HG03045 (cell line): Measurements from ENCODE around the gene ESYT2.

Source experiments
- ATAC-seq: cut with Tn5 transposase; IDR thresholded peaks from one replicate; pipeline ENCODE4 v1.9.1; 2021; ENCODE audit warnings: mild to moderate bottlenecking, moderate library complexity; ENCODE audit not compliant: unreplicated experiment

ESYT2 gene

GRCh38 chr7:158746957-158747356 is 82.4 kb downstream of the ESYT2 start:
- ATAC-seq = no peak

GRCh38 chr7:158745057-158745715 is 84.1 kb downstream of the ESYT2 start:
- no peak for ATAC-seq

GRCh38 chr7:158744070-158744469 is 85.2 kb downstream of the ESYT2 start:
- ATAC-seq = no peak

DNA sequence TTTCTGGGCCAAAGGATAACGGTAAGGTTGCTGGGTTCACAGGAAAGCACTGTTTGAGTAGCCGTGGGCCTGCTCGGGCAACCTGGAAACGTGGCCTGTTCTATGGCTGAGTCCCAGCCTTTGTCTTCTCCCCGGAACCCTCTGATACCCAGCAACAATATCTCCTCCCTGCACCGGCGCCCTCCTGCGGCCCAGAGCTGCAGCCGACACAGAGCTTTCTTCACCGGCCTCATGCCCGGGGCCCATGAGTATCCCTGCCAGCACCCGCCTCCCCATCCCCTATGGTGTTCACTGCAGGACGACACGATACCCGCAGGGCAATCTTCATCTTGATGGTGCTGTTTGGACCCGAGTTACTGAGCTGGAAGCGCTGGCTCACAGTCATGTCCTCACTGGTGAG is 86.1 kb downstream of the ESYT2 start:
- no peak for ATAC-seq

- no peak for ATAC-seq
These were observed 87.1 kb downstream of the ESYT2 start for GRCh38 chr7:158742065-158742821.

GRCh38 chr7:158741294-158741666 is 88.0 kb downstream of the ESYT2 start:
- ATAC-seq = no peak

GRCh38 chr7:158740657-158741293 is 88.5 kb downstream of the ESYT2 start:
- ATAC-seq = no peak

GRCh38 chr7:158740013-158740656 is 89.2 kb downstream of the ESYT2 start:
- no peak for ATAC-seq

DNA sequence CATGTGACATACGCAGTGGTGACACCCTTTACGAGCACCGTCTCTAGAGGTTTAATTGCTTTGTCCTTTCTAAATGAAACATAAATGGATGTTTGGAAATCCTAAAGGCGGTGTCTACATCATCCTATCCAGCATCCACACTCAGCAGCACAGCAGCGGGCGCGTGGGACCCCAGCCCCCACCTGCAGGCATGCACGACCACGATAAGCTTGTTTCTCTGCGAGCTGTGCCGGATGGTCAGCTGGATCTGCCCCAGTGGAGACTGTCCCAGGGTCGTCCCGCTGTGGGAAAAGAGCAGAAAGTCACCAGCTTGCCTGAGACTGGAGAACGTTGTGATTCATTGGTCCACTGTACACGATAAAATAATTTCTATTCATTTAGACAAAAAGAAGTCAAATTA is 90.5 kb downstream of the ESYT2 start:
- ATAC-seq = no peak

- ATAC-seq = no peak
These were observed 92.1 kb downstream of the ESYT2 start for GRCh38 chr7:158737064-158737695.

DNA sequence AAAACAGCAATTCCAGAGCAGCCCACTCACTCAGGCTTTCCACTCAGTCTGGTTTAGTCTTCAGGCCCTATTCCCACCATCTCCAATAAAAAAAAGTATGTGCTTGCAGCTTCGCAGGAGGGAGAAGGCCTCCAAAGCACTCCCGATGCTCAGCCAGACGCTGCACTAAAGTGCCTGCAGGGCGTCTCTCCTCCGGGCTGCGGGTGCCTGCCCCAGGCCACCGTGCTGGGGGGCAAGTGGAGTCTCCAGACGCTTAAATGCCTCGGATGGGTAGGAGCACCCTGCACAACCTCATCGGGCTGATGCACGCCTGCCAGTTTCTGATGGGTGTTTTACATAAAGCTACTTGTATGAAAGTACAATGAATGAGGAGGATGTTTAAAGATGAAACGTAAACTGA is 93.4 kb downstream of the ESYT2 start:
- no peak for ATAC-seq

GRCh38 chr7:158734861-158735260 is 94.4 kb downstream of the ESYT2 start:
- no peak for ATAC-seq

- no peak for ATAC-seq
These were observed 95.4 kb downstream of the ESYT2 start for GRCh38 chr7:158733775-158734494.

GRCh38 chr7:158733220-158733519 is 96.1 kb downstream of the ESYT2 start:
- ATAC-seq = no peak

DNA sequence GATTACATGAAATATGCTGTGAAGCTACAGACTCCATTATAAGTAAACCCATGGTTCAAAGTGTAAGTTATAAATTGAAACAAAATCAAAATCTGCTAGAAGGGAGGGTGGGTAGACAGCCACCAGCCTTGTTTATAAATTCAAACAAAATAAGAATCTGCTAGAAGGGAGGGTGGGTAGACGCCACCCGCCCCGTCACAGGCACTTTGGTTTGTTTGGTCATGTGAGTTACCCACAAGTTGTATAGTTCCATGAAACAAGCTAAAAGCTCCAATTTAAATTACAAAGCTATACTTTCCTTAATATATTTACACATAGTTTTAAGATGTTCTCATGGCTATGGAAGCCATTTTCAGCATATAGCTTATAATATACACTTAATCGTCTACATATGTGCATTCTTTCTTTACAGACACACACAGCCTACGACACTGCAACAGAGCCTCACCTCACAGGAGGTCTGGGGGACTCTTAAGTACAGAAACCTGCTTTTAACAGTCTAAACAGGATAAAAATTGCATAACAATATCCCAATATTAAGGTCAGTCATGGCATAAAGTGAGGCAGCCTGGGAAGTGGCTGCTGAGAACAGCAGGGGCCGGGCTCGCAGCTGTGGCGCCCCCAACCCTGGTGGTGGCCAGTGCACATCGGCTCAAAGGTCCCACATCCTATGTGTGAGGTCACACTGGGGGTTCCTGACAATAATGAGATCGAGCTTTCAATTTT is 96.7 kb downstream of the ESYT2 start:
- no peak for ATAC-seq

DNA sequence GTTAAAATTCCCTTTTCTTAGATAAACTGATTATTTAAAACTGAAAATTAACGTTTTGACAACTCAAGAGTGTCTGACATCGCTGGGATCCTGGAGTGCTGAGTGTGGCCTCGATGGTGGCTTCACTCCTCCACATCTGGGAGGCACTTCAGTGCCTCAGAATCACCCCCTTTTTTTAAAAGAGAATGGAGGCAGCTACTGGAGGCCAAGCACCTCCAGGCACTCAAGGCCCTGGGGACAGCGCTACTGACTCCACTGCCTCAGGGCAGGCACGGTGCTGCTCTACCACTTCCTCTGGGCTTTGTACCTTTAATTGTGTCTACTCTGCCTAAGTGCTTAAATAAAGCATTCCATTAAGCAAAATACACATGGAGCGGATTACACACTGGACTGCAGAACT is 97.5 kb downstream of the ESYT2 start:
- no peak for ATAC-seq

DNA sequence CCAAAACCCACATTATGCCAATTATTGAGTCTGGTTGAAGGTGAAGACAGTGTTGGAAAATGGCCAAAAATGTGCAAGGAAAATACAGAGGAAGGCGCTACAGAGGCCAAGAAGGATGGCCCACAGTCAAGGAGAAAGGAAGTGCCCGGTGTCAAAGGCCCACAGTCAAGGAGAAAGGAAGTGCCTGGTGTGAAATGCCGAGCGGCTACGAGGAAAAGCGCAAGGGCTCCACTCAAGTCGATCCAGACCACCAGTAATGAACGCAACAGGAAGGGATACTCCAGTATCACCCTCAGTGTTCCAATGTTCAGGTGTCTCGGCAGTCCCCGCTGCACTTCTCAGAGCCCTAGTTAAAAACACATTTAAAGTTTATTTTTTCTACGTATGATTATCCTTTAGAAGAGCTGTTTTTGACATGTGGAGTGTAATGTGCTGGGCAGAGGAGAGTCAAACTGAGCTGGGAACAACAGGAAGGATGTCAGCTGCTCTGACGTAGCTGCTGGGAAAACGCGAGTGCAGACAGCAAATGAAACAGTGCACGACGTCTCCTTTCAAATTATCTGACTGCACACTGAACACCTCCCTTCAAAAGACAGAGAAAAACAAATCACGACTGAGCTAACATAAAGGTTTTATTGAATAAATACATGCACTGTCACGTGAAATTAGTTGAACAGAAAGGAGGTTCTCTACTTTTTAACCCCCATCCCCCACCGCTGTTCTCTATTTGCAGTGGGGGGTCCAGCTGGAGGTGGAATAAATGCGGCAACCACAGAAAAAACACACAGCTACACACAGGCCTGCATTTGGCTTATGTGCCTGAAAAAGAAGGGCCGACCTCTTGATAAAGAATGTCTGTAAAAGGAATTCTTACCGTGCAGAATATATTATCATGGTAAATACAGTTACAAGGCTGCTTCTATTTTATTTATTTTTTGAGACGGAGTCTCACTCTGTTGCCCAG is 98.6 kb downstream of the ESYT2 start:
- ATAC-seq = no peak

DNA sequence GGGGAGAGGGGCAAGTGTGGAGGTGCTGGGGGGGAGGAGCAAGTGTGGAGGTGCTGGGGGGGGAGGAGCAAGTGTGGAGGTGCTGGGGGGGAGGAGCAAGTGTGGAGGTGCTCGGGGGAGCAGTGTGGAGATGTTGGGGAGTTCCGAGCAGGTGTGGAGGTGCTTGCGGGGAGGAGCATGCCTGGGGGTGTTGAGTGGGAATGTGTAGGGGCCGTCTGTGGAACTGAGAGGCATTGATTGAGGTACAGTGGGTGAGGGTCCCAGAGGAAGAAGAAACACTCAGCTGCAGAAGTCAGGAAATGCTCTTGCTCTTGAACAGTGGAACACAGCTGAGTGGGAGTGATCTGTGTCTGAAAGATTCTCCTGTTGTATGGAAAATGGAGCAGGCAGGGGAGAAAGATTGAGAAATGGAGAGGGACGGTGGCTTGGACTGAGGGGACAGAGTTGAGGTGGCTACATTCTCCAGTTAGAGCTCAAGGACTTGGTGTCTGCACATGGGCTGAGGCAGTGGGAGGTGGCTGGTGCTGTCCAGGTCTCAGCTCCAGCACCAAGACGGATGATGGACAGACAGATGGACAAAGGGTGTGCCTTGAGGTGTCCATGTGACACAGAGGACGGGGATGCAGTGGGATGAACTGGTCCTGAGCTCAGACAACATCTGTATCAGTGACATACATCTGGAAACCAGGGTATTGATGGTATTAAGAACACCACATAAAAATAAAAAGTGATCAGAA is 99.5 kb downstream of the ESYT2 start:
- ATAC-seq = no peak
